ENCODE data around the gene PRKG1.
"Not testable (repeated sequence)": the region's sequence is repeated elsewhere in the genome, so short reads cannot be mapped to it uniquely, and the experiment has no call there.

Gene PRKG1

GRCh38 chr10:51119441-51119840, 45.2 kb downstream of the PRKG1 start:
- no peak for DNase-seq

GRCh38 chr10:51121861-51122260, 47.6 kb downstream of the PRKG1 start:
- no peak for DNase-seq

GRCh38 chr10:51124852-51125251, 50.6 kb downstream of the PRKG1 start:
- DNase-seq: no peak

GRCh38 chr10:51125518-51125917, 51.2 kb downstream of the PRKG1 start:
- DNase-seq: no peak

- DNase-seq: no peak
These were observed 55.8 kb downstream of the PRKG1 start for GRCh38 chr10:51129946-51130544.

- DNase-seq: no peak
These were observed 63.7 kb downstream of the PRKG1 start for GRCh38 chr10:51137756-51138529.

GRCh38 chr10:51139176-51139575, 64.9 kb downstream of the PRKG1 start:
- no peak for DNase-seq

- DNase-seq: no peak
These were observed 66.7 kb downstream of the PRKG1 start for GRCh38 chr10:51141010-51141409.

GRCh38 chr10:51144161-51144781, 70.0 kb downstream of the PRKG1 start:
- no peak for DNase-seq

- DNase-seq: no peak
These were observed 71.1 kb downstream of the PRKG1 start for GRCh38 chr10:51145375-51145774.

GRCh38 chr10:51147644-51148399, 73.5 kb downstream of the PRKG1 start:
- DNase-seq: no peak

- no peak for DNase-seq
These were observed 82.6 kb downstream of the PRKG1 start for GRCh38 chr10:51156926-51157325.

GRCh38 chr10:51158832-51159231, 84.5 kb downstream of the PRKG1 start:
- DNase-seq: no peak

GRCh38 chr10:51159841-51160240, 85.6 kb downstream of the PRKG1 start:
- DNase-seq: no peak

- no peak for DNase-seq
These were observed 87.7 kb downstream of the PRKG1 start for GRCh38 chr10:51162002-51162401.

- not testable (repeated sequence) for DNase-seq
These were observed 89.2 kb downstream of the PRKG1 start for GRCh38 chr10:51163380-51164049.

GRCh38 chr10:51168086-51168815, 94.0 kb downstream of the PRKG1 start:
- DNase-seq: no peak

- DNase-seq: no peak
These were observed 94.8 kb downstream of the PRKG1 start for GRCh38 chr10:51169111-51169510.

GRCh38 chr10:51170518-51171245, 96.4 kb downstream of the PRKG1 start:
- DNase-seq: no peak

- DNase-seq: no peak
These were observed 97.7 kb downstream of the PRKG1 start for GRCh38 chr10:51171946-51172345.

- no peak for DNase-seq
These were observed 102.8 kb downstream of the PRKG1 start for GRCh38 chr10:51176976-51177695.
